Panc1 (cell line): Measurements from ENCODE around the gene COMMD10. TPM values are rescaled to one million over a fixed set of nuclear protein-coding genes. Genes with fewer than 3 reads are reported as not detected.

ENCODE experiments used
- ATAC-seq: fragments of 200-7000 bp; cut with Tn5 transposase; 2 replicates; pipeline ENCODE4 v1.9.1; 2020; ENCODE audit warnings: mild to moderate bottlenecking, moderate library complexity
- BruUV-seq: library from RNA; stranded (reverse); fragments of 400-500 nt; replicated peaks from 2 replicates; lab custom pipeline; 2021; lab: Mats Ljungman, UMichigan
- CTCF ChIA-PET: fragments of 300-600 bp; sonication (Branson Sonifier 250); formaldehyde crosslinking; loops from one replicate; lab custom pipeline; 2022; ENCODE audit warnings: antibody characterized with exemption; lab: Charles Lee
- POLR2A ChIA-PET: fragments of 300-600 bp; sonication (Branson Sonifier 250); formaldehyde crosslinking; loops from one replicate; lab custom pipeline; 2022; ENCODE audit warnings: antibody characterized with exemption; lab: Charles Lee
- DNase-seq: peaks from one replicate; pipeline ENCODE4 v3.0.0-alpha.2; 2010; ENCODE audit warnings: low read depth, low spot score
- H3K27ac ChIP-seq: 2 replicates; pipeline ENCODE4 v1.5.1; 2011; ENCODE audit warnings: mild to moderate bottlenecking, low read length, inconsistent platforms
- H3K27me3 ChIP-seq: fragments of 200-500 bp; sonication (Bioruptor generic); 2 replicates; pipeline ENCODE4 v1.6.0; 2014; ENCODE audit warnings: low read length, inconsistent platforms; ENCODE audit not compliant: control insufficient read depth, insufficient read depth
- H3K36me3 ChIP-seq: fragments of 200-500 bp; sonication (Bioruptor generic); 2 replicates; pipeline ENCODE4 v1.5.1; 2014; ENCODE audit warnings: inconsistent platforms, mild to moderate bottlenecking, low read length, moderate library complexity; ENCODE audit not compliant: control insufficient read depth, insufficient read depth
- H3K4me1 ChIP-seq: 2 replicates; pipeline ENCODE4 v1.5.1; 2011; ENCODE audit warnings: inconsistent platforms, mild to moderate bottlenecking, low read length, moderate library complexity; ENCODE audit not compliant: control insufficient read depth, insufficient read depth
- H3K4me3 ChIP-seq, 2 experiments: 2 replicates each; pipeline ENCODE4 v1.5.1; 2011 to 2012; ENCODE audit warnings: low read depth in 2 of 2, low read length in 2 of 2, mild to moderate bottlenecking in 2 of 2, inconsistent platforms in 1 of 2, moderate library complexity in 1 of 2
- H3K9me3 ChIP-seq: fragments of 200-500 bp; sonication (Bioruptor generic); 2 replicates; pipeline ENCODE4 v1.5.1; 2014; ENCODE audit warnings: low read depth, mild to moderate bottlenecking, inconsistent platforms, low read length, moderate library complexity; ENCODE audit not compliant: control insufficient read depth, insufficient read depth
- POLR2AphosphoS5 ChIP-seq: IDR thresholded peaks from 2 replicates; pipeline ENCODE4 v1.6.1; 2012; ENCODE audit warnings: mild to moderate bottlenecking, low read depth, low read length, moderate library complexity
- SIN3A ChIP-seq: IDR thresholded peaks from 2 replicates; pipeline ENCODE4 v1.6.1; 2012; ENCODE audit warnings: low read depth, mild to moderate bottlenecking, low read length, moderate library complexity, borderline replicate concordance; ENCODE audit not compliant: insufficient read depth
- TCF7L2 ChIP-seq: IDR thresholded peaks from 2 replicates; pipeline ENCODE4 v1.6.1; 2011; ENCODE audit warnings: mild to moderate bottlenecking, low read depth, low read length, inconsistent platforms
- in situ Hi-C: cut with HindIII; loops from 2 replicates; pipeline ENCODE4 v1.10.0; 2016; ENCODE audit warnings: low sequenced_read_pairs, low pct_unique_long_range_greater_than_20kb
- intact Hi-C: fragments of 100-400 bp; cut with micrococcal nuclease; formaldehyde crosslinking; loops from one replicate; pipeline ENCODE4 v1.10.0; 2022; ENCODE audit not compliant: unreplicated experiment
- total RNA-seq: library from RNA; stranded (reverse); gene quantifications from one replicate; pipeline ENCODE4 v1.2.1, GENCODE V29; 2021; ENCODE audit not compliant: unreplicated experiment
- TF ChIP-seq, protein P1 (sequence below), 2 experiments: IDR thresholded peaks; 2 replicates each; pipeline ENCODE4 v1.6.1; 2011 to 2012; ENCODE audit warnings: low read depth in 2 of 2, control low read depth in 1 of 2, low read length in 1 of 2, mild to moderate bottlenecking in 1 of 2, moderate library complexity in 1 of 2; ENCODE audit not compliant: insufficient read depth in 1 of 2
- TF ChIP-seq, protein P2 (sequence below): fragments of 450-650 bp; IDR thresholded peaks from 2 replicates; pipeline ENCODE4 v1.5.1; 2017; ENCODE audit warnings: mild to moderate bottlenecking

COMMD10 gene
- total RNA-seq, 1 experiment from 2014 or later: 37.9 TPM

DNA sequence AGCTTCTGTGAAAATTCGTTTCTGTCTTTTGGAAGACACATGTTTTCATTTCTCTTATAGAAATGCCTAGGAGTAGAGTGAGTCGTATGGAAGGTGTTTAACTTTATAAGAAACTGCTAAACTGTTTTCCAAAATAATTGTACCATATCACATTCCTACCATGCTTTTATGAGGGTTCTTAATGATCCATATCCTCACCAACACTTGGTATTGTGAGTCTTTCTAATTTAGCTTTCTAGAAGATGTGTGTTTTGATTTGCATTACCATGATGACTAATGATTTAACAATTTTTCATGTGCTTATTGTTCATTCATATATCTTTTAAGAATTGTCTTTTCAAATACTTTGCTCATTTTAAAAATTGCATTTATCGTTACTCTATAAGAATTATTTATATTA is 223.6 kb downstream of the COMMD10 start:
- no peaks in the 10 kb centered on the region for H3K36me3 ChIP-seq
- ATAC-seq (no peak), DNase-seq (no peak)
- CTCF ChIA-PET: no interaction called here
- no peak for TF ChIP-seq TCF7L2
- TF ChIP-seq, protein P1, sequence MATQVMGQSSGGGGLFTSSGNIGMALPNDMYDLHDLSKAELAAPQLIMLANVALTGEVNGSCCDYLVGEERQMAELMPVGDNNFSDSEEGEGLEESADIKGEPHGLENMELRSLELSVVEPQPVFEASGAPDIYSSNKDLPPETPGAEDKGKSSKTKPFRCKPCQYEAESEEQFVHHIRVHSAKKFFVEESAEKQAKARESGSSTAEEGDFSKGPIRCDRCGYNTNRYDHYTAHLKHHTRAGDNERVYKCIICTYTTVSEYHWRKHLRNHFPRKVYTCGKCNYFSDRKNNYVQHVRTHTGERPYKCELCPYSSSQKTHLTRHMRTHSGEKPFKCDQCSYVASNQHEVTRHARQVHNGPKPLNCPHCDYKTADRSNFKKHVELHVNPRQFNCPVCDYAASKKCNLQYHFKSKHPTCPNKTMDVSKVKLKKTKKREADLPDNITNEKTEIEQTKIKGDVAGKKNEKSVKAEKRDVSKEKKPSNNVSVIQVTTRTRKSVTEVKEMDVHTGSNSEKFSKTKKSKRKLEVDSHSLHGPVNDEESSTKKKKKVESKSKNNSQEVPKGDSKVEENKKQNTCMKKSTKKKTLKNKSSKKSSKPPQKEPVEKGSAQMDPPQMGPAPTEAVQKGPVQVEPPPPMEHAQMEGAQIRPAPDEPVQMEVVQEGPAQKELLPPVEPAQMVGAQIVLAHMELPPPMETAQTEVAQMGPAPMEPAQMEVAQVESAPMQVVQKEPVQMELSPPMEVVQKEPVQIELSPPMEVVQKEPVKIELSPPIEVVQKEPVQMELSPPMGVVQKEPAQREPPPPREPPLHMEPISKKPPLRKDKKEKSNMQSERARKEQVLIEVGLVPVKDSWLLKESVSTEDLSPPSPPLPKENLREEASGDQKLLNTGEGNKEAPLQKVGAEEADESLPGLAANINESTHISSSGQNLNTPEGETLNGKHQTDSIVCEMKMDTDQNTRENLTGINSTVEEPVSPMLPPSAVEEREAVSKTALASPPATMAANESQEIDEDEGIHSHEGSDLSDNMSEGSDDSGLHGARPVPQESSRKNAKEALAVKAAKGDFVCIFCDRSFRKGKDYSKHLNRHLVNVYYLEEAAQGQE (IDR thresholded peaks at IDR 0.05; ENCODE audit: insufficient read depth in 1 of 2, low read depth in 2 of 2, low read length in 1 of 2): no peak
- peaks cover 4% of the 10 kb centered on the region; the same call in 1 of the 2 replicates for H3K9me3 ChIP-seq
- H3K4me1 ChIP-seq: no peaks in the 10 kb centered on the region
- BruUV-seq: no TSS peak
- POLR2A ChIA-PET: no interaction called here
- H3K4me3 ChIP-seq: no peak overlapping the region
- no peak overlapping the region for H3K27ac ChIP-seq
- intact Hi-C loops: no loop called here
- in situ Hi-C loops: no loop called here
- no peaks in the 10 kb centered on the region for H3K27me3 ChIP-seq

DNA sequence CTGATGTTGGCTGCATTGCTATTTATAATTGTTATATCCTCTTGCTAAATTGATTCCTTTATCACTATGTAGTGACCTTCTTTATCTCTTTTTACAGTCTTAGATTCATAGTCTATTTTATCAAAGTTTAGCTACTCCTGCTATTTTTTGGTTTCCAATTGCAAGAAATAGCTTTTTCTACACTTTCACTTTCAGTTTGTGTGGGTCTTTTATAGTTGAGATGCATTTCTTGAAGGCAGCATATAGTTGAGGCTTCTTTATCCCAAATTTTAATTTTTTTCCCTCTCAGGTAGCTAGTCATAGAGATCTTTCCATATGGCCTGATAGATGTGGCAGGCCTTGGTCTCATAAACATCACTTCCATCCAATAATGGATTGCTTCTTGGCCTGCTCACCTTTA is 228.5 kb downstream of the COMMD10 start:
- ATAC-seq (no peak), DNase-seq (no peak)
- TF ChIP-seq, protein P1 (IDR thresholded peaks at IDR 0.05; ENCODE audit: insufficient read depth in 1 of 2, low read depth in 2 of 2, low read length in 1 of 2): no peak
- TF ChIP-seq, protein P2, sequence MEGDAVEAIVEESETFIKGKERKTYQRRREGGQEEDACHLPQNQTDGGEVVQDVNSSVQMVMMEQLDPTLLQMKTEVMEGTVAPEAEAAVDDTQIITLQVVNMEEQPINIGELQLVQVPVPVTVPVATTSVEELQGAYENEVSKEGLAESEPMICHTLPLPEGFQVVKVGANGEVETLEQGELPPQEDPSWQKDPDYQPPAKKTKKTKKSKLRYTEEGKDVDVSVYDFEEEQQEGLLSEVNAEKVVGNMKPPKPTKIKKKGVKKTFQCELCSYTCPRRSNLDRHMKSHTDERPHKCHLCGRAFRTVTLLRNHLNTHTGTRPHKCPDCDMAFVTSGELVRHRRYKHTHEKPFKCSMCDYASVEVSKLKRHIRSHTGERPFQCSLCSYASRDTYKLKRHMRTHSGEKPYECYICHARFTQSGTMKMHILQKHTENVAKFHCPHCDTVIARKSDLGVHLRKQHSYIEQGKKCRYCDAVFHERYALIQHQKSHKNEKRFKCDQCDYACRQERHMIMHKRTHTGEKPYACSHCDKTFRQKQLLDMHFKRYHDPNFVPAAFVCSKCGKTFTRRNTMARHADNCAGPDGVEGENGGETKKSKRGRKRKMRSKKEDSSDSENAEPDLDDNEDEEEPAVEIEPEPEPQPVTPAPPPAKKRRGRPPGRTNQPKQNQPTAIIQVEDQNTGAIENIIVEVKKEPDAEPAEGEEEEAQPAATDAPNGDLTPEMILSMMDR: no peak
- TF ChIP-seq POLR2AphosphoS5: no peak
- no peak for TF ChIP-seq TCF7L2
- no peak for TF ChIP-seq SIN3A
- CTCF ChIA-PET: no interaction called here
- Histone ChIP-seq H3K27me3 (no peaks in the 10 kb centered on the region), H3K9me3 (peaks cover 2% of the 10 kb centered on the region; the same call in 1 of the 2 replicates), H3K36me3 (no peaks in the 10 kb centered on the region), H3K4me3 (no peak overlapping the region), H3K27ac (no peak overlapping the region), H3K4me1 (no peaks in the 10 kb centered on the region)
- POLR2A ChIA-PET: no interaction called here
- in situ Hi-C loops: no loop called here
- intact Hi-C loops: no loop called here
- BruUV-seq: no TSS peak
